ENCODE measurements around the gene NSG1. TPM values are rescaled to one million over a fixed set of nuclear protein-coding genes. Genes with fewer than 3 reads are reported as not detected.

NSG1 gene
- total RNA-seq, 1 donor, result not detected

DNA sequence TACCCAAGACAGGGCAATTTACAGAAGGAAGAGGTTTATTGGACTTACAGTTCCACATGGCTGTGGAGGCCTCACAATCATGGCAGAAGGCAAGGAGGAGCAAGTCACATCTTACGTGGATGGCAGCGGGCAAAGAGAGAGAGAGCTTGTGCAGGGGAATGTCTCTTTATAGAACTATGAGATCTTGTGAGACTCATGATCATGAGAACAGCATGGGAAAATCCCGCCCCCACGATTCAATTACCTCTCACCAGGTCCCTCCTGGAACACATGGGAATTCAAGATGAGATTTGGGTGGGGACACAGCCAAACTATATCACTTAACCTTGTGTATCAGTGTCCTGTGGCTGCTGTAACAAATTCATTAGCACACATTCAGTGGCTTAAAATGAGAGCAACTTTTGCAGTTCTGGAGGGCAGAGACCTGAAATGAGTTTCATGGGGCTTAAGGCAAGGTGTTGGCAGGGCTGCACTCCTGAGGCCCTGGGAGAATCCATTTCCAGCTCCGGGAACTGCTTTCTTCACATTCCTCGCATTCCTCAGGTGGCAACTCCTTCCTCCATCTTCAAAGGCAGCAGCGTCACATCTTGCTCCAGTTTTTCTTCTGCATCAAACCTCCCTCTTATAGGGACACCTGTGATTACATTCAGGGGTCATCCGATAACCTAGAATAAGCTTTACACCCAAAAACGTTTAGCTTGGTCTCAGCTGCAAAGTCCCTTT lies 22.3 kb upstream of the NSG1 start:
- H2AFZ ChIP-seq (ENCODE audit: low read length), result no peak overlapping the region
- no peak overlapping the region for H3K4me2 ChIP-seq (ENCODE audit: insufficient read depth, low read length)
- TF ChIP-seq, protein P1, sequence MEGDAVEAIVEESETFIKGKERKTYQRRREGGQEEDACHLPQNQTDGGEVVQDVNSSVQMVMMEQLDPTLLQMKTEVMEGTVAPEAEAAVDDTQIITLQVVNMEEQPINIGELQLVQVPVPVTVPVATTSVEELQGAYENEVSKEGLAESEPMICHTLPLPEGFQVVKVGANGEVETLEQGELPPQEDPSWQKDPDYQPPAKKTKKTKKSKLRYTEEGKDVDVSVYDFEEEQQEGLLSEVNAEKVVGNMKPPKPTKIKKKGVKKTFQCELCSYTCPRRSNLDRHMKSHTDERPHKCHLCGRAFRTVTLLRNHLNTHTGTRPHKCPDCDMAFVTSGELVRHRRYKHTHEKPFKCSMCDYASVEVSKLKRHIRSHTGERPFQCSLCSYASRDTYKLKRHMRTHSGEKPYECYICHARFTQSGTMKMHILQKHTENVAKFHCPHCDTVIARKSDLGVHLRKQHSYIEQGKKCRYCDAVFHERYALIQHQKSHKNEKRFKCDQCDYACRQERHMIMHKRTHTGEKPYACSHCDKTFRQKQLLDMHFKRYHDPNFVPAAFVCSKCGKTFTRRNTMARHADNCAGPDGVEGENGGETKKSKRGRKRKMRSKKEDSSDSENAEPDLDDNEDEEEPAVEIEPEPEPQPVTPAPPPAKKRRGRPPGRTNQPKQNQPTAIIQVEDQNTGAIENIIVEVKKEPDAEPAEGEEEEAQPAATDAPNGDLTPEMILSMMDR (IDR thresholded peaks at IDR 0.05; ENCODE audit: extremely low read depth, low read depth, low read length), result no peak
- H3K9me3 ChIP-seq (ENCODE audit: low read depth, low read length), result no peaks in the 10 kb centered on the region
- no peaks in the 10 kb centered on the region for H4K20me1 ChIP-seq (ENCODE audit: insufficient read depth, low read length)
- no peaks in the 10 kb centered on the region for H3K79me2 ChIP-seq (ENCODE audit: insufficient read depth, low read length)
- no peaks in the 10 kb centered on the region for H3K36me3 ChIP-seq (ENCODE audit: insufficient read depth, low read length)
- H3K4me3 ChIP-seq (ENCODE audit: insufficient read depth, low read length), result no peak overlapping the region
- no peak overlapping the region for H3K27ac ChIP-seq (ENCODE audit: low read depth, low read length)
- no peaks in the 10 kb centered on the region for H3K4me1 ChIP-seq (ENCODE audit: insufficient read depth, low read length)
- DNase-seq (ENCODE audit: insufficient read length, low spot score, missing footprints), result no peak
- peaks cover 8% of the 10 kb centered on the region for H3K27me3 ChIP-seq (ENCODE audit: insufficient read depth, low read length)

DNA sequence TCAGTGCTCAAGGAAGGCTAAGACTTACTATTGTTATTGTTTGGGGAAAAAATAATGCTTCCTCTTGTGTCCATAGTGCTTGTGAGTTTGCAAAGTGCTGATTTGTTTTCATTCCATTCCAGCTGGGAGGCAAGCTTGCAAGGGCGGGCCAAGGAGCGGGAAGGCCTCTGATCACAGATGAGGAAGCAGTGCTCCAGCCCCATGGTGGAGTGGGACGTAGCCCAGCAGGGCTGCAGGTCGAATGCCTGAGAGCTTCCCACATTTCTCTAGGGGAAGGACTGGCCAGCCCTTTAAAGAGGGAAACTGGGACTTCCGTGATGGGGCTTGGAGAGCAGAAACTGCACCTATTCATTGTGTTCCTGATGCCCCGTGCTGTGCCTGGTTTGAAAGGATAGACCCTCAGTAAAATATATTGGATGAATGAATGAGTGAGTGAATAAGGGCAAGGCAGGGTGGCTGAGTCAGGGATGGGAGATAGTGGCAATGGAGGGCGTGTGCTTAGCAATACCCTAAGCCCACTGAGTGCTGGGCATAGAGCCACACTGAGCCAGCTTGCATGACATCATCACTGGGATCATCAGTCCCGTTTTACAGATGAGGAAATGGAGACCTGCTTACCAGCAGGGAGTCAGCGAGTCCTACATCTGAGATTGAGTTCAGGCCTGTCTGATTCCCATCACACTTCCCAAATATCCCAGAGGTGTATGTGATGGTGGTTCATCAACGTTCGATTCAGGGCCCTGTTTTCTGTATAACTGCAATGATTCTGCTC lies 17.9 kb upstream of the NSG1 start:
- no peaks in the 10 kb centered on the region for H3K9me3 ChIP-seq (ENCODE audit: low read depth, low read length)
- no peak overlapping the region for H3K4me2 ChIP-seq (ENCODE audit: insufficient read depth, low read length)
- peaks cover 5% of the 10 kb centered on the region for H3K27me3 ChIP-seq (ENCODE audit: insufficient read depth, low read length)
- no peak overlapping the region for H2AFZ ChIP-seq (ENCODE audit: low read length)
- H3K27ac ChIP-seq (ENCODE audit: low read depth, low read length), result no peak overlapping the region
- H3K4me1 ChIP-seq (ENCODE audit: insufficient read depth, low read length), result no peaks in the 10 kb centered on the region
- TF ChIP-seq, protein P1 (IDR thresholded peaks at IDR 0.05; ENCODE audit: extremely low read depth, low read depth, low read length), result no peak
- no peaks in the 10 kb centered on the region for H3K36me3 ChIP-seq (ENCODE audit: insufficient read depth, low read length)
- no peak overlapping the region for H3K4me3 ChIP-seq (ENCODE audit: insufficient read depth, low read length)
- H4K20me1 ChIP-seq (ENCODE audit: insufficient read depth, low read length), result no peaks in the 10 kb centered on the region
- H3K79me2 ChIP-seq (ENCODE audit: insufficient read depth, low read length), result no peaks in the 10 kb centered on the region
- DNase-seq (ENCODE audit: insufficient read length, low spot score, missing footprints), result peak; percentile 63

DNA sequence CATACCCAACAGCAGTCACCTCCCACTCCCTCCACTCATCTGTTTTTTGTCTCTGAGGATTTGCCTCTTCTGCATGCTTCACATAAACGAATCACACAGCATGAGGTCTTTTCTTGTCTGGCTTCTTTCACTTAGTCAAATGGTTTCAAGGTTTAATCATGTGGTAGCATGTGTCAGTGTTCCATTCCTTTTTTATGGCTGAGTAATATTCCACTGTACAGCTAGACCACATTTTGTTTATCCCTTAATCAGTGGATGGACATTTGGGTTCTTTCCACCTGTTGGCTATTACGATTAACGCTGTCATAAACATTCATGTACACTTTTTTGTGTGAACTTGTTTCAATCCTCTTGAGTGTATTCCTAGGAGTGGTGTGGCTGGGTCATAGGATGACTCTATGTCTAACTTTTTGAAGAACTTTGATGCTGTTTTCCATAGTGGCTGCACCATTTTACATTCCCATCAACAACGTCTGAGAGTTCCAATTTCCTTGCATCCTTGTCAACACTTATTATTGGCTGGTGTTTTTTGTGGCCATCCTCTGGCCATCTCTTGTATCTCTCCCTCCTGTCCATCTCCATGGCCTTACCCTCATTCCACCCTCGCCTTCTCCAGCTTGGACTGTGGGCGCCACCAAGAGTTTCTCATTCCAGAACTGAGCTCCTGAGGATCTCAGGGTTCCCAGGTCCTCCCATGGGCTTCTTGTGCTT lies 12.4 kb upstream of the NSG1 start:
- no peaks in the 10 kb centered on the region for H3K9me3 ChIP-seq (ENCODE audit: low read depth, low read length)
- H2AFZ ChIP-seq (ENCODE audit: low read length), result no peak overlapping the region
- no peak overlapping the region for H3K27ac ChIP-seq (ENCODE audit: low read depth, low read length)
- no peak for DNase-seq (ENCODE audit: insufficient read length, low spot score, missing footprints)
- H3K36me3 ChIP-seq (ENCODE audit: insufficient read depth, low read length), result no peaks in the 10 kb centered on the region
- H4K20me1 ChIP-seq (ENCODE audit: insufficient read depth, low read length), result no peaks in the 10 kb centered on the region
- TF ChIP-seq, protein P1 (IDR thresholded peaks at IDR 0.05; ENCODE audit: extremely low read depth, low read depth, low read length), result no peak
- H3K79me2 ChIP-seq (ENCODE audit: insufficient read depth, low read length), result no peaks in the 10 kb centered on the region
- no peaks in the 10 kb centered on the region for H3K4me1 ChIP-seq (ENCODE audit: insufficient read depth, low read length)
- no peak overlapping the region for H3K4me3 ChIP-seq (ENCODE audit: insufficient read depth, low read length)
- H3K27me3 ChIP-seq (ENCODE audit: insufficient read depth, low read length), result peaks cover 11% of the 10 kb centered on the region
- no peak overlapping the region for H3K4me2 ChIP-seq (ENCODE audit: insufficient read depth, low read length)

DNA sequence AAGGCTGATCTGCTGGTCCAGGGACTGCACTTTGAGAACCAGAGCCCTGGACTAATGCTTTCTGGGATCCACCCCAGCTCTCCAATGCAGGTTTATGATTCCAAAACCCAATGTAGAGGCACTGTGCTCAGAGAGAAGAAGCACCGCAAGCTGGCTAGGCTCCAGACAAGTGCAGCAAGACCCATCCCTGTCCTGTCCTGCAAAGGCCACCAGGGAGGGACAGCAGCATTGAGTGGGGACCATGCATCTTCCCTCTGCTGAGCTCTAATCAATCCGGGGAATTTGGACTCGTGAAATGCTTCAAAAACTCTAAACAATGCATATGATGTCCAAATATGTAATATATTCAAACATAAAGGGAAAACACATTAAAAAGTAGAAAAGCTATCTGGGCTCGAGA lies 10.8 kb upstream of the NSG1 start:
- TF ChIP-seq, protein P1 (IDR thresholded peaks at IDR 0.05; ENCODE audit: extremely low read depth, low read depth, low read length), result no peak
- H3K27me3 ChIP-seq (ENCODE audit: insufficient read depth, low read length), result peaks cover 19% of the 10 kb centered on the region
- no peaks in the 10 kb centered on the region for H3K4me1 ChIP-seq (ENCODE audit: insufficient read depth, low read length)

More for the DNA sequence above, 10.8 kb upstream of the NSG1 start:
- no peaks in the 10 kb centered on the region for H3K9me3 ChIP-seq (ENCODE audit: low read depth, low read length)
- H4K20me1 ChIP-seq (ENCODE audit: insufficient read depth, low read length), result no peaks in the 10 kb centered on the region
- H3K27ac ChIP-seq (ENCODE audit: low read depth, low read length), result no peak overlapping the region
- no peak overlapping the region for H2AFZ ChIP-seq (ENCODE audit: low read length)
- H3K4me2 ChIP-seq (ENCODE audit: insufficient read depth, low read length), result no peak overlapping the region
- H3K79me2 ChIP-seq (ENCODE audit: insufficient read depth, low read length), result no peaks in the 10 kb centered on the region
- H3K4me3 ChIP-seq (ENCODE audit: insufficient read depth, low read length), result no peak overlapping the region
- no peak for DNase-seq (ENCODE audit: insufficient read length, low spot score, missing footprints)
- H3K36me3 ChIP-seq (ENCODE audit: insufficient read depth, low read length), result no peaks in the 10 kb centered on the region

Data from osteoblast (primary cell).